GM12865 (cell line): ENCODE data around the gene LITAFD.

Experiments used
- DNase-seq: peaks from one replicate; pipeline ENCODE4 v3.0.0; 2010; ENCODE audit warnings: low read depth
- H3K4me3 ChIP-seq: 2 replicates; pipeline ENCODE4 v1.5.1; 2011; ENCODE audit warnings: mild to moderate bottlenecking, low read depth, low read length, control low read depth
- CTCF ChIP-seq: IDR thresholded peaks from 2 replicates; pipeline ENCODE4 v1.5.1; 2011; ENCODE audit warnings: low read length, control low read depth, low read depth, inconsistent platforms; ENCODE audit not compliant: insufficient read depth; ENCODE audit errors: missing control alignments

LITAFD gene

GRCh38 chr16:8852534-8852933 is 29.6 kb upstream of the LITAFD start:
- no peak for DNase-seq
- H3K4me3 ChIP-seq = no peak overlapping the region
- no peak for TF ChIP-seq CTCF

DNA sequence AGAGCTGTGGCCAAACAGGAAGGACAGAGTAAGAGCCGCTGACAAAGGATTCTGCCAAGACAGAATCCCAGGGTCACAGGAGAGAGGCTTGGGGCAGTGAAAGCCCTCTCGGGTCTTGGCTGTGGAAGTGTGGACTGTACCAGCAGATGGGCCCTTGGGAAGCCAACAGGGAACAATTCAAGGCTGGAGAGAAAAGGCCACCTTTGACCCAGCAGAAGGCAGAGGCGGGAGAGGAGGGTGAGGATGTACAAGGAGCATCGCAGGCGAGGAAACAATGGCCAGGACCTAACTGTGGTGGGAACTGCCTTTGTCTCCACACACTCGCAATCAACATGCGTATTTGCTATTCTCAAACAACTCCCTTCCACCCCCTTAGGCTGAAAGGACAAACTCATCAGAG is 29.0 kb upstream of the LITAFD start:
- H3K4me3 ChIP-seq = no peak overlapping the region
- no peak for DNase-seq
- TF ChIP-seq CTCF = no peak

GRCh38 chr16:8853611-8854010 is 28.5 kb upstream of the LITAFD start:
- H3K4me3 ChIP-seq = no peak overlapping the region
- TF ChIP-seq CTCF = no peak
- no peak for DNase-seq

DNA sequence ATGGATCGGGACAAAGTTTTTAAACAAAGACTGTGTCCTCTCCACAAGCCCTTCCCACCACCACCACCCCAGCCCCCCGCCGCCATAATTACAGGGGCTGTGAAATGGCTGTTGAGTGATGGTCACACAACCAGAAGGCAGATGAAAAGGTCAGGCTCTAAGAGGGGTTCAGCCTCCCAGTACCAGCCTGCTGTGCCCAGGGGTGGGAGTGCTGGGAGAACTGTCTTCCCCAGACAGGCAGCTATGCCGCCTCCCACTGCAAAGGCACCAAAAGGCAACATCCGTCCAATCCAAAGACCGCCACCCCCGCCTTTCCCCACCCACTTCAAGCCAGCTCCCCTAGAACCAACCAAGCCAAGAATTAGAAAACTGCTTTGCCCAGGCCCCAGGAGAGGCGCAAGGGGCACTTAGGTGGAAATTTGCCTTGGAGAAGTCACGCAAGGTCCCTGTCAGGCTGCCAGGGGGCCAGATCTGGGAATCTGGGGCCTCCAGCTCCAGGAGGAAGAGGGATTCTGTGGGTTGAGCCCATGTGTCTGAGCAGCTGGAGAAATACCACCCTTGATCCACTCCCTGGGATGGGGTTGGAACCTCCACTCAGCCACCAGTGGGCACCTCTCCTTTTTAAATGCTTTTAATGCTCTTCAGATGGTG is 27.7 kb upstream of the LITAFD start:
- TF ChIP-seq CTCF = no peak
- no peak overlapping the region for H3K4me3 ChIP-seq
- no peak for DNase-seq

GRCh38 chr16:8855051-8855786 is 26.9 kb upstream of the LITAFD start:
- no peak for TF ChIP-seq CTCF
- H3K4me3 ChIP-seq = no peak overlapping the region
- no peak for DNase-seq

DNA sequence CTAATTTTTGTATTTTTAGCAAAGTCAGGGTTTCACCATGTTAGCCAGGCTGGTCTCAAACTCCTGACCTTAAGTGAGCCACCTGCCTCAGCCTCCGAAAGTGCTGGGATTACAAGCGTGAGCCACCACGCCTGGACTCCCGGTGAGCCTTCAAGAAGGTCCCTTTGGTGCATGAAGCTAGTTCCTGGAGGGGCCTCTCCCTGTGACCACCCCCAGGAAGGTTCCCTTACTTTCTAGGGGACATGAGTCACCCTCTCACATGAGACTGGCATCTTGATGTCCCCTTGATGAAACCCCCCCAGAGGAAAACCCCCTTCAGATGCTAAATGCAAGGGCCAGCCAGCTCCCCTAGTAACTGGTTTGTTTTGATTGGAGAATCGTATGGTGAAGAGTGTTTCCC is 26.2 kb upstream of the LITAFD start:
- DNase-seq = no peak
- TF ChIP-seq CTCF = no peak
- no peak overlapping the region for H3K4me3 ChIP-seq
